SK-N-SH (cell line): ENCODE measurements around the gene CCNF. TPM values are rescaled to one million over a fixed set of nuclear protein-coding genes. Genes with fewer than 3 reads are reported as not detected.

Source experiments
- ELF1 ChIP-seq: IDR thresholded peaks from 2 replicates; pipeline ENCODE4 v1.4.0; 2012
- EZH2phosphoT487 ChIP-seq: fragments of 200-600 bp; sonication (generic); IDR thresholded peaks from 2 replicates; pipeline ENCODE4 v1.6.1; 2017; ENCODE audit warnings: low read depth, mixed run types, mild to moderate bottlenecking, antibody characterized with exemption, moderate library complexity, borderline replicate concordance
- FOXM1 ChIP-seq: IDR thresholded peaks from 2 replicates; pipeline ENCODE4 v1.4.0; 2012; ENCODE audit warnings: low read depth, mild to moderate bottlenecking
- GATA2 ChIP-seq: sonication (generic); formaldehyde crosslinking; IDR thresholded peaks from 2 replicates; pipeline ENCODE4 v1.5.0; 2020; ENCODE audit warnings: mild to moderate bottlenecking, missing genetic modification reagents
- JUND ChIP-seq: IDR thresholded peaks from 2 replicates; pipeline ENCODE4 v1.4.0; 2012
- NFIC ChIP-seq: IDR thresholded peaks from 2 replicates; pipeline ENCODE4 v1.4.0; 2012; ENCODE audit warnings: borderline replicate concordance
- RCOR1 ChIP-seq: fragments of 150-350 bp; IDR thresholded peaks from 2 replicates; pipeline ENCODE4 v1.6.1; 2017; ENCODE audit warnings: antibody characterized with exemption, low read length
- RFX5 ChIP-seq: IDR thresholded peaks from 2 replicates; pipeline ENCODE4 v1.6.1; 2012; ENCODE audit warnings: mild to moderate bottlenecking, improper control_type of control experiment, low read length
- USF2 ChIP-seq: fragments of 150-350 bp; IDR thresholded peaks from 2 replicates; pipeline ENCODE4 v1.6.1; 2017; ENCODE audit warnings: antibody characterized with exemption, low read length, low read depth, borderline replicate concordance
- YY1 ChIP-seq: IDR thresholded peaks from 2 replicates; pipeline ENCODE4 v1.4.0; 2012; ENCODE audit warnings: low read depth, mild to moderate bottlenecking
- ZBTB33 ChIP-seq: IDR thresholded peaks from 2 replicates; pipeline ENCODE4 v1.4.0; 2012; ENCODE audit warnings: low read depth, borderline replicate concordance
- polyA plus RNA-seq, 3 experiments: library from polyadenylated mRNA; depleted of rRNA; stranded (reverse); fragments of >200 nt; gene quantifications; 2 replicates each; pipeline ENCODE4 v1.2.3, GENCODE V29; 2012
- TF ChIP-seq, protein P1 (sequence below): IDR thresholded peaks from 2 replicates; pipeline ENCODE4 v1.6.1; 2012; ENCODE audit warnings: mild to moderate bottlenecking, low read depth, low read length, moderate library complexity

CCNF gene
- polyA plus RNA-seq, 1 of the 3 experiments (the other 2 are of a cell fraction) = 4.6 TPM

DNA sequence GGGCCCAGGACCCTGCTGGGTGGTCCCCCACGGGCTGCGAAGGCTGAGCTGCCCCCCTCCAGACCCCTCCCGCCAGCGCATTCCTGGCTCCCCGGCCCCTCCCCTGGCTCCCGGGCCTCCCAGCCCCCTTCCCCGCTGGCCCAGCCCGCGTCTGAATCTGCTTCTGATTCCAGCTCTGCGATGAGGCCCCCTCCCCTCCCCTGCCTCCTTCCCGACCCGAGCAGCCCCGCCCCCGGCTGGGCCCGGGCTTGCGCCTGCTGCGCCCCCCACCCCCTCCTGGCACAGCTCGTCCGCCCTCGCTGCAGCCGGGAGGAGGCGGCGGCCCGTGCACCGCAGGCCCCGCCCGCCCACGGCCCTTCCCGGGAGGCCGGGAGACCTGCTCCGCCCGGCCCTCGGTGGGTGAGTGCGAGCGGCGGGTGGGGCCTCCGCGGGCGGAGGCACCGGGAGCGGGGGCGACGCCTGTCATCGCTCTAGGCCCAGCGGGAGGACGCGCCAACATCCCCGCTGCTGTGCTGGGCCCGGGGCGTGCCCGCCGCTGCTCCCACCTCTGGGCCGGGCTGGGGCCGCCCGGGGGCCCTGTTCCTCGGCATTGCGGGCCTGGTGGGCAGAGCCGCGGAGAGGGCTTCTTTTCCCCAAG, 41.9 kb downstream of the CCNF start, which contains the start of gene NTN3 (continued):
- no peak for TF ChIP-seq USF2
- TF ChIP-seq EZH2phosphoT487 = no peak
- TF ChIP-seq JUND = no peak
- no peak for TF ChIP-seq ELF1
- no peak for TF ChIP-seq GATA2 (CRISPR knock-in tag)
- TF ChIP-seq ZBTB33 = no peak
- no peak for TF ChIP-seq RFX5
- no peak for TF ChIP-seq YY1
- TF ChIP-seq FOXM1 = no peak
- TF ChIP-seq, protein P1, sequence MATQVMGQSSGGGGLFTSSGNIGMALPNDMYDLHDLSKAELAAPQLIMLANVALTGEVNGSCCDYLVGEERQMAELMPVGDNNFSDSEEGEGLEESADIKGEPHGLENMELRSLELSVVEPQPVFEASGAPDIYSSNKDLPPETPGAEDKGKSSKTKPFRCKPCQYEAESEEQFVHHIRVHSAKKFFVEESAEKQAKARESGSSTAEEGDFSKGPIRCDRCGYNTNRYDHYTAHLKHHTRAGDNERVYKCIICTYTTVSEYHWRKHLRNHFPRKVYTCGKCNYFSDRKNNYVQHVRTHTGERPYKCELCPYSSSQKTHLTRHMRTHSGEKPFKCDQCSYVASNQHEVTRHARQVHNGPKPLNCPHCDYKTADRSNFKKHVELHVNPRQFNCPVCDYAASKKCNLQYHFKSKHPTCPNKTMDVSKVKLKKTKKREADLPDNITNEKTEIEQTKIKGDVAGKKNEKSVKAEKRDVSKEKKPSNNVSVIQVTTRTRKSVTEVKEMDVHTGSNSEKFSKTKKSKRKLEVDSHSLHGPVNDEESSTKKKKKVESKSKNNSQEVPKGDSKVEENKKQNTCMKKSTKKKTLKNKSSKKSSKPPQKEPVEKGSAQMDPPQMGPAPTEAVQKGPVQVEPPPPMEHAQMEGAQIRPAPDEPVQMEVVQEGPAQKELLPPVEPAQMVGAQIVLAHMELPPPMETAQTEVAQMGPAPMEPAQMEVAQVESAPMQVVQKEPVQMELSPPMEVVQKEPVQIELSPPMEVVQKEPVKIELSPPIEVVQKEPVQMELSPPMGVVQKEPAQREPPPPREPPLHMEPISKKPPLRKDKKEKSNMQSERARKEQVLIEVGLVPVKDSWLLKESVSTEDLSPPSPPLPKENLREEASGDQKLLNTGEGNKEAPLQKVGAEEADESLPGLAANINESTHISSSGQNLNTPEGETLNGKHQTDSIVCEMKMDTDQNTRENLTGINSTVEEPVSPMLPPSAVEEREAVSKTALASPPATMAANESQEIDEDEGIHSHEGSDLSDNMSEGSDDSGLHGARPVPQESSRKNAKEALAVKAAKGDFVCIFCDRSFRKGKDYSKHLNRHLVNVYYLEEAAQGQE = no peak
- no peak for TF ChIP-seq RCOR1
- TF ChIP-seq NFIC = no peak
